Endothelial cell of umbilical vein (primary cell): ENCODE measurements around the gene MRPL24. TPM values are rescaled to one million over a fixed set of nuclear protein-coding genes. Genes with fewer than 3 reads are reported as not detected.

Experiments
- BruUV-seq: library from RNA; stranded (reverse); fragments of 400-500 nt; replicated peaks from 2 replicates; lab custom pipeline; 2021; lab: Mats Ljungman, UMichigan
- CTCF ChIA-PET: fragments of 300-600, 350-600 bp; sonication (Branson Sonifier 250); formaldehyde crosslinking; loops from one replicate; lab custom pipeline; 2021; ENCODE audit warnings: antibody characterized with exemption, inconsistent platforms; lab: Charles Lee
- POLR2A ChIA-PET: fragments of 300-600, 350-600 bp; sonication (Branson Sonifier 250); formaldehyde crosslinking; loops from one replicate; lab custom pipeline; 2021; ENCODE audit warnings: antibody characterized with exemption, inconsistent platforms; lab: Charles Lee
- DNase-seq: peaks from one replicate; pipeline ENCODE4 v3.0.0-alpha.2; 2011; ENCODE audit warnings: low read depth, low spot score
- FAIRE-seq: peaks from 2 replicates; lab custom pipeline; 2011; peaks lifted over from hg19 to GRCh38; lab: Jason Lieb, UNC
- H2AFZ ChIP-seq: 2 replicates; pipeline ENCODE4 v1.6.0; 2012; ENCODE audit warnings: low read depth, low read length, control low read depth, inconsistent platforms
- H3K27ac ChIP-seq: 2 replicates; pipeline ENCODE4 v1.5.1; 2011; ENCODE audit warnings: low read depth, mild to moderate bottlenecking, control low read depth, low read length, moderate library complexity; ENCODE audit not compliant: insufficient read depth
- H3K27me3 ChIP-seq, 2 experiments: 2 replicates each; pipeline versions ENCODE4 v1.6.0 to v1.6.1; 2011; ENCODE audit warnings: low read length in 2 of 2, mixed read lengths in 1 of 2; ENCODE audit not compliant: control insufficient read depth in 2 of 2, insufficient read depth in 2 of 2
- H3K36me3 ChIP-seq, 2 experiments: 2 replicates in 1 of 2; 3 replicates in 1 of 2; pipeline ENCODE4 v1.5.1; 2011; ENCODE audit warnings: low read length in 2 of 2, mild to moderate bottlenecking in 1 of 2, moderate library complexity in 1 of 2; ENCODE audit not compliant: control insufficient read depth in 2 of 2, insufficient read depth in 2 of 2; ENCODE audit errors: extremely low read depth in 1 of 2
- H3K4me1 ChIP-seq: 3 replicates; pipeline ENCODE4 v1.5.1; 2011; ENCODE audit warnings: mild to moderate bottlenecking, low read length; ENCODE audit not compliant: control insufficient read depth, insufficient read depth; ENCODE audit errors: extremely low read depth
- H3K4me2 ChIP-seq: 2 replicates; pipeline ENCODE4 v1.6.1; 2011; ENCODE audit warnings: low read length, control low read depth, mixed read lengths; ENCODE audit not compliant: insufficient read depth
- H3K4me3 ChIP-seq, 3 experiments: fragments of 200-600 bp in 1 of 3; sonication (generic), shearing (Covaris generic) in 1 of 3; replicated peaks in 1 of 3; 2 replicates each; pipeline ENCODE4 v1.5.1; 2011 to 2016; ENCODE audit warnings: control low read depth in 3 of 3, low read length in 3 of 3, mild to moderate bottlenecking in 2 of 3, inconsistent platforms in 1 of 3, low read depth in 1 of 3, moderate library complexity in 1 of 3; ENCODE audit not compliant: insufficient read depth in 1 of 3
- H3K79me2 ChIP-seq: 2 replicates; pipeline ENCODE4 v1.6.0; 2012; ENCODE audit warnings: low read length, inconsistent platforms; ENCODE audit not compliant: control insufficient read depth, insufficient read depth
- H3K9ac ChIP-seq: replicated peaks from 2 replicates; pipeline ENCODE3; 2011; ENCODE audit warnings: low read length, control low read depth; ENCODE audit not compliant: insufficient read depth; ENCODE audit errors: extremely low read depth
- H3K9me1 ChIP-seq: replicated peaks from 3 replicates; pipeline ENCODE4 v1.6.0; 2011; ENCODE audit warnings: mild to moderate bottlenecking, low read length; ENCODE audit not compliant: control insufficient read depth, insufficient read depth; ENCODE audit errors: extremely low read depth
- H3K9me3 ChIP-seq: replicated peaks from 2 replicates; pipeline ENCODE4 v1.5.1; 2012; ENCODE audit warnings: low read length, inconsistent platforms; ENCODE audit not compliant: control insufficient read depth, insufficient read depth
- H4K20me1 ChIP-seq: replicated peaks from 2 replicates; pipeline ENCODE3; 2011; ENCODE audit warnings: mild to moderate bottlenecking, low read length; ENCODE audit not compliant: control insufficient read depth, insufficient read depth; ENCODE audit errors: extremely low read depth
- CTCF ChIP-seq, 2 donors: IDR thresholded peaks; 1 replicate in 1 of 2; 2 replicates in 1 of 2; pipeline ENCODE4 v1.5.1; 2011; ENCODE audit warnings: low read length in 2 of 2, mild to moderate bottlenecking in 2 of 2, moderate library complexity in 2 of 2, control low read depth in 1 of 2, inconsistent platforms in 1 of 2, low read depth in 1 of 2; ENCODE audit not compliant: insufficient read depth in 1 of 2; ENCODE audit errors: extremely low read depth in 1 of 2
- EZH2 ChIP-seq: IDR thresholded peaks from 2 replicates; pipeline ENCODE4 v1.6.1; 2012; ENCODE audit warnings: borderline replicate concordance, low read depth, mild to moderate bottlenecking, moderate library complexity, low read length, inconsistent platforms; ENCODE audit not compliant: severe bottlenecking
- GATA2 ChIP-seq: IDR thresholded peaks from 2 replicates; pipeline ENCODE4 v1.7.0; 2011; ENCODE audit warnings: low read depth, mild to moderate bottlenecking, moderate library complexity, mixed read lengths, low read length; ENCODE audit not compliant: insufficient read length, insufficient read depth
- JUN ChIP-seq: IDR thresholded peaks from 2 replicates; pipeline ENCODE4 v1.6.1; 2011; ENCODE audit warnings: borderline replicate concordance, low read depth; ENCODE audit not compliant: insufficient read length, insufficient read depth
- MYC ChIP-seq: IDR thresholded peaks from one replicate; pipeline ENCODE4 v1.6.1; 2011; ENCODE audit warnings: mild to moderate bottlenecking, low read depth, low read length
- POLR2A ChIP-seq: IDR thresholded peaks from 2 replicates; pipeline ENCODE4 v1.6.1; 2012; ENCODE audit warnings: low read depth, mild to moderate bottlenecking, control low read depth, low read length
- POLR2AphosphoS5 ChIP-seq: IDR thresholded peaks from 2 replicates; pipeline ENCODE4 v1.6.1; 2012; ENCODE audit warnings: low read depth, mild to moderate bottlenecking, control low read depth, low read length, moderate library complexity; ENCODE audit not compliant: insufficient read depth
- dilution Hi-C: fragments of 300-500 bp; cut with MboI; formaldehyde crosslinking; loops from one replicate; pipeline ENCODE4 v1.15.0; 2019; ENCODE audit warnings: low sequenced_read_pairs; ENCODE audit not compliant: extremely low pct_ligation_motif_present
- intact Hi-C: fragments of 100-400 bp; cut with micrococcal nuclease; formaldehyde crosslinking; loops from one replicate; pipeline ENCODE4 v1.10.0; 2022
- polyA plus RNA-seq, 4 experiments: library from polyadenylated mRNA; depleted of rRNA in 3 of 4; stranded (reverse) in 3 of 4; unstranded in 1 of 4; fragments of >200 nt; gene quantifications; 2 replicates each; pipeline versions ENCODE4 v1.2.1 to v1.2.3, GENCODE V29; 2011 to 2012; ENCODE audit warnings: missing spikeins in 1 of 4
- total RNA-seq: library from RNA; stranded (reverse); gene quantifications from 2 replicates; pipeline ENCODE4 v1.2.3, GENCODE V29; 2021

MRPL24 gene
- total and polyA plus RNA-seq, 2 donors (not counting 3 experiments of a cell fraction or from before 2014, with no cell fraction given): 47.9 to 77.7 TPM

- H3K9me1 ChIP-seq: no peaks in the 10 kb centered on the region
- H2AFZ ChIP-seq: no peak overlapping the region
- no peak overlapping the region for H3K9ac ChIP-seq
- CTCF ChIA-PET: no interaction called here
- H3K27me3 ChIP-seq: no peaks in the 10 kb centered on the region
- DNase-seq (no peak), FAIRE-seq (no peak)
- intact Hi-C loops (loop anchor here (5.0 kb wide), 1 partner anchor 148 kb away; the partner anchor contains the start of gene PEAR1), dilution Hi-C loops (no loop called here)
- peaks cover 44% of the 10 kb centered on the region for H3K4me1 ChIP-seq
- TF ChIP-seq POLR2AphosphoS5: no peak
- no peak for TF ChIP-seq JUN
- TF ChIP-seq EZH2: no peak
- no peak for TF ChIP-seq CTCF (IDR thresholded peaks at IDR 0.05; ENCODE audit: extremely low read depth in 1 of 2, insufficient read depth in 1 of 2, low read depth in 1 of 2, low read length in 2 of 2)
- no peak for TF ChIP-seq GATA2
- no peak for TF ChIP-seq POLR2A
- TF ChIP-seq MYC: no peak
- H3K27ac ChIP-seq: no peak overlapping the region
- H3K9me3 ChIP-seq: no peaks in the 10 kb centered on the region
- H4K20me1 ChIP-seq: no peaks in the 10 kb centered on the region
- no peak overlapping the region for H3K4me3 ChIP-seq
- POLR2A ChIA-PET: no interaction called here
- BruUV-seq: no TSS peak
- H3K36me3 ChIP-seq: peaks cover 11 to 14% of the 10 kb centered on the region in 2 experiments
- no peak overlapping the region for H3K4me2 ChIP-seq
- peaks cover 60% of the 10 kb centered on the region for H3K79me2 ChIP-seq
Measured at GRCh38 chr1:156744344-156744743, 3.5 kb upstream of the MRPL24 start.
